ENCODE data around the gene TOX3.

- no peak for TF ChIP-seq CTCF (IDR thresholded peaks at IDR 0.05)
- TF ChIP-seq POLR2A (IDR thresholded peaks at IDR 0.05), result no peak
Measured at GRCh38 chr16:52568495-52568894, 21.6 kb upstream of the TOX3 start.

Measured in lower leg skin (tissue), 3 donors.